KBM-7 (cell line): ENCODE measurements around the gene ACSF2.
"Not testable (repeated sequence)": the region's sequence is repeated elsewhere in the genome, so short reads cannot be mapped to it uniquely, and the experiment has no call there.

Experiments
- DNase-seq: peaks from one replicate; pipeline ENCODE4 v3.0.0-alpha.2; 2015
- in situ Hi-C: fragments of 300-500 bp; cut with MboI; formaldehyde crosslinking; loops from 2 replicates; pipeline ENCODE4 v1.14.3; 2020; ENCODE audit warnings: low sequenced_read_pairs, low pct_unique_long_range_greater_than_20kb, mixed read lengths

The ACSF2 gene

GRCh38 chr17:50471009-50471905 is 45.2 kb downstream of the ACSF2 start:
- peak; percentile 57 for DNase-seq
- in situ Hi-C loops, result no loop called here

- in situ Hi-C loops, result no loop called here
- DNase-seq, result no peak
Measured at GRCh38 chr17:50472286-50472685, 46.3 kb downstream of the ACSF2 start.

GRCh38 chr17:50472761-50473161 is 46.7 kb downstream of the ACSF2 start:
- DNase-seq, in situ Hi-C loops: not testable (repeated sequence)

GRCh38 chr17:50473901-50474300 is 47.9 kb downstream of the ACSF2 start:
- no peak for DNase-seq
- in situ Hi-C loops, result no loop called here

GRCh38 chr17:50474523-50474922 is 48.5 kb downstream of the ACSF2 start:
- no peak for DNase-seq
- in situ Hi-C loops, result no loop called here

GRCh38 chr17:50475362-50475761 is 49.3 kb downstream of the ACSF2 start:
- no peak for DNase-seq
- in situ Hi-C loops, result no loop called here

- DNase-seq, in situ Hi-C loops: not testable (repeated sequence)
Measured at GRCh38 chr17:50475775-50476544, 49.9 kb downstream of the ACSF2 start.

- no peak for DNase-seq
Measured at GRCh38 chr17:50476545-50477315, 50.7 kb downstream of the ACSF2 start.

GRCh38 chr17:50477976-50478375 is 52.0 kb downstream of the ACSF2 start:
- in situ Hi-C loops, result no loop called here
- no peak for DNase-seq

More at GRCh38 chr17:50476545-50477315, 50.7 kb downstream of the ACSF2 start:
- in situ Hi-C loops, result no loop called here

- in situ Hi-C loops, result no loop called here
- peak; percentile 94 for DNase-seq
Measured at GRCh38 chr17:50478391-50479381, 52.7 kb downstream of the ACSF2 start, which contains the start of gene RSAD1. Gene RSAD1, plus strand, starts transcription at chr17:50478860. Its CDS starts 25 bp downstream, at chr17:50478885.

- in situ Hi-C loops, result no loop called here
Measured at GRCh38 chr17:50479522-50480141, 53.6 kb downstream of the ACSF2 start.

GRCh38 chr17:50480142-50480764 is 54.2 kb downstream of the ACSF2 start:
- in situ Hi-C loops, result no loop called here
- no peak for DNase-seq

More at GRCh38 chr17:50479522-50480141, 53.6 kb downstream of the ACSF2 start:
- peak; percentile 76 for DNase-seq

GRCh38 chr17:50480854-50481490 is 55.0 kb downstream of the ACSF2 start:
- in situ Hi-C loops, result no loop called here
- DNase-seq, result no peak

- no peak for DNase-seq
- in situ Hi-C loops, result no loop called here
Measured at GRCh38 chr17:50481648-50482047, 55.6 kb downstream of the ACSF2 start.

- in situ Hi-C loops, result no loop called here
Measured at GRCh38 chr17:50482110-50482509, 56.1 kb downstream of the ACSF2 start.

GRCh38 chr17:50482516-50482915 is 56.5 kb downstream of the ACSF2 start:
- in situ Hi-C loops, result no loop called here
- peak; percentile 73 for DNase-seq

More at GRCh38 chr17:50482110-50482509, 56.1 kb downstream of the ACSF2 start:
- DNase-seq, result no peak

- DNase-seq, result no peak
- in situ Hi-C loops, result no loop called here
Measured at GRCh38 chr17:50483266-50483665, 57.2 kb downstream of the ACSF2 start.
